Measurements from ENCODE around the gene SUGCT.

SUGCT gene

DNA sequence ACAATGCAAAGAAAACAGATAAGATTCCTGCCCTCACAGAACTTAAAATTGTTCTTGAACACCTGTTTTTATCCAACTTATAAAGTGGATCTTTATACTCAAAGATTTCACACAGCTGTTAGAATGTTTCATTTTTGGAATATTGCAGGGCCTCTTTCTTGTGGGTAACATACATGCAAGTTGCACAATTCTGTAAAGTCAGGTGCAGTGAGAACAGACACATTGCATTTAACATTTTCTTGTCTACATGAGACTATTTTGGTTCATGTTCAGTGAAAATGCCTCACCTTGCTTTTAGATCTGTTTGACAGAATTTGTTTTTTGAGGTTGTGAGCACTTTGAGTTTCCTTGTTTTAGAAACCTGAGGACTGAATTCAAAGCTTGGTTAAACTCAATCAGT, 707.8 kb downstream of the SUGCT start:
- Histone ChIP-seq H3K36me3 (replicated peaks; ENCODE audit: low read depth, low read length) (no peaks in the 10 kb centered on the region), H3K27me3 (ENCODE audit: low read depth, low read length) (no peaks in the 10 kb centered on the region), H3K4me2 (ENCODE audit: low read length) (no peak overlapping the region), H3K27ac (ENCODE audit: low read length) (no peak overlapping the region), H3K9ac (ENCODE audit: low read length) (no peak overlapping the region), H4K20me1 (ENCODE audit: insufficient read depth, low read length) (no peaks in the 10 kb centered on the region), H3K4me1 (ENCODE audit: low read length) (no peaks in the 10 kb centered on the region), H3K79me2 (ENCODE audit: low read length) (no peaks in the 10 kb centered on the region), H3K9me3 (ENCODE audit: insufficient read depth, low read length) (no peaks in the 10 kb centered on the region), H3K4me3 (ENCODE audit: low read length) (no peak overlapping the region), H2AFZ (ENCODE audit: low read depth, low read length) (no peak overlapping the region)
- TF ChIP-seq, protein P1, sequence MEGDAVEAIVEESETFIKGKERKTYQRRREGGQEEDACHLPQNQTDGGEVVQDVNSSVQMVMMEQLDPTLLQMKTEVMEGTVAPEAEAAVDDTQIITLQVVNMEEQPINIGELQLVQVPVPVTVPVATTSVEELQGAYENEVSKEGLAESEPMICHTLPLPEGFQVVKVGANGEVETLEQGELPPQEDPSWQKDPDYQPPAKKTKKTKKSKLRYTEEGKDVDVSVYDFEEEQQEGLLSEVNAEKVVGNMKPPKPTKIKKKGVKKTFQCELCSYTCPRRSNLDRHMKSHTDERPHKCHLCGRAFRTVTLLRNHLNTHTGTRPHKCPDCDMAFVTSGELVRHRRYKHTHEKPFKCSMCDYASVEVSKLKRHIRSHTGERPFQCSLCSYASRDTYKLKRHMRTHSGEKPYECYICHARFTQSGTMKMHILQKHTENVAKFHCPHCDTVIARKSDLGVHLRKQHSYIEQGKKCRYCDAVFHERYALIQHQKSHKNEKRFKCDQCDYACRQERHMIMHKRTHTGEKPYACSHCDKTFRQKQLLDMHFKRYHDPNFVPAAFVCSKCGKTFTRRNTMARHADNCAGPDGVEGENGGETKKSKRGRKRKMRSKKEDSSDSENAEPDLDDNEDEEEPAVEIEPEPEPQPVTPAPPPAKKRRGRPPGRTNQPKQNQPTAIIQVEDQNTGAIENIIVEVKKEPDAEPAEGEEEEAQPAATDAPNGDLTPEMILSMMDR (IDR thresholded peaks at IDR 0.05; ENCODE audit: low read depth, low read length) = no peak
- no peak for TF ChIP-seq EZH2phosphoT487 (IDR thresholded peaks at IDR 0.05; ENCODE audit: low read depth)

DNA sequence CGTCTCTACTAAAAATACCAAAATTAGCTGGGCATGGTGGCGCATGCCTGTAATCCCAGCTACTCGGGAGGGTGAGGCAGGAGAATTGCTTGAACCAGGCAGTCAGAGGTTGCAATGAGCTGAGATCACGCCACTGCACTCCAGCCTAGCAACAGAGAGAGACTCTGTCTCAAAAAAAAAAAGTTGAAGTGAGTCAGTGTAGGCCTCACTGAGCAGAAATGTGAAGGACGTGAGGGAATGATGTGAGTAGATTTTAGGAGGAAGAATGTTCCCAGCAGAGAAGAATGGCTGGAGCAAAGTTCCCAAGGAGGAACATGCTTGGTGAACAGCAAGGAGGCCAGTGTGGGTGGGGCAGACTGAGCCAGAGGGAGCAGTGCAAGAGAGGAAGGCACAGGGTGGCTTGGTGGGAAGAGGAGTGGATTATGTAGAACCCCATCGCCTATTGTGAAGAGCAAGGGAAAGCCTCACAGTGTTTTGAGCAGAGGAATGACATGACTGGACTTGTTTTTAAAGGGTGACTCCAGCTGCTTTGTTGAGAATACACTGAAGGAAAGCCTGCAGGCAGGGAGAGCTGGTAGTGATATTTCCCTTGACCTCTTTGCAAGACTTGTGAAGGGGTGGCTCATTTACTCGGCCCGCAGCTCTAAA, 708.7 kb downstream of the SUGCT start:
- Histone ChIP-seq H3K36me3 (replicated peaks; ENCODE audit: low read depth, low read length) (no peaks in the 10 kb centered on the region), H3K27me3 (ENCODE audit: low read depth, low read length) (no peaks in the 10 kb centered on the region)

GRCh38 chr7:40845943-40846342, 711.1 kb downstream of the SUGCT start:
- Histone ChIP-seq H3K4me1 (ENCODE audit: low read length) (no peaks in the 10 kb centered on the region), H3K27ac (ENCODE audit: low read length) (no peak overlapping the region), H2AFZ (ENCODE audit: low read depth, low read length) (no peak overlapping the region), H3K4me3 (ENCODE audit: low read length) (no peak overlapping the region), H3K9me3 (ENCODE audit: insufficient read depth, low read length) (no peaks in the 10 kb centered on the region), H3K79me2 (ENCODE audit: low read length) (no peaks in the 10 kb centered on the region), H3K4me2 (ENCODE audit: low read length) (no peak overlapping the region), H3K36me3 (replicated peaks; ENCODE audit: low read depth, low read length) (no peaks in the 10 kb centered on the region), H3K27me3 (ENCODE audit: low read depth, low read length) (no peaks in the 10 kb centered on the region), H4K20me1 (ENCODE audit: insufficient read depth, low read length) (no peaks in the 10 kb centered on the region), H3K9ac (ENCODE audit: low read length) (no peak overlapping the region)
- TF ChIP-seq, protein P1 (IDR thresholded peaks at IDR 0.05; ENCODE audit: low read depth, low read length) = no peak

More for the DNA sequence above, 708.7 kb downstream of the SUGCT start:
- no peak overlapping the region for H3K9ac ChIP-seq (ENCODE audit: low read length)
- H3K4me1 ChIP-seq (ENCODE audit: low read length) = no peaks in the 10 kb centered on the region
- H4K20me1 ChIP-seq (ENCODE audit: insufficient read depth, low read length) = no peaks in the 10 kb centered on the region
- no peak overlapping the region for H3K27ac ChIP-seq (ENCODE audit: low read length)
- no peak for TF ChIP-seq EZH2phosphoT487 (IDR thresholded peaks at IDR 0.05; ENCODE audit: low read depth)
- TF ChIP-seq, protein P1 (IDR thresholded peaks at IDR 0.05; ENCODE audit: low read depth, low read length) = no peak
- no peaks in the 10 kb centered on the region for H3K9me3 ChIP-seq (ENCODE audit: insufficient read depth, low read length)
- H3K4me2 ChIP-seq (ENCODE audit: low read length) = no peak overlapping the region
- H2AFZ ChIP-seq (ENCODE audit: low read depth, low read length) = no peak overlapping the region
- no peaks in the 10 kb centered on the region for H3K79me2 ChIP-seq (ENCODE audit: low read length)
- no peak overlapping the region for H3K4me3 ChIP-seq (ENCODE audit: low read length)

DNA sequence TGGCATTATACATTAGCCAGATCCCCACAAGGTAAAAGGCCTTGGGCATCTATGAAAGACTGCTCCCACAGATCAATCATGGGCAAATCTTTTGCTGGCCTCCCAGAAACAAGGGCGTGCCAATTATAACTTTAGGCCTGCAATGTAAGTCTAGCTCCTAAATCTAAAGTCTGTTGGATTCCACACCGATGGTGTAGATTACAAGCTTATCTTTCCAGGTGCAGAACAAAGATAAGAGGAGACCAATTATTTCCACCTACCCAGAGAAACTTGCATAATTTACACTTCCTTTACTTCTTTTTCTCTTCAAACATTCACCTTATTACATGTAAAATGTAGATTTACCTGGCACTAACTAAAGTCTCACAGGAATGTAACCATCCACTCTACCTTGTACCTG, 713.1 kb downstream of the SUGCT start:
- H3K79me2 ChIP-seq (ENCODE audit: low read length) = no peaks in the 10 kb centered on the region
- no peaks in the 10 kb centered on the region for H3K9me3 ChIP-seq (ENCODE audit: insufficient read depth, low read length)
- no peaks in the 10 kb centered on the region for H3K27me3 ChIP-seq (ENCODE audit: low read depth, low read length)
- no peaks in the 10 kb centered on the region for H3K36me3 ChIP-seq (replicated peaks; ENCODE audit: low read depth, low read length)
- no peak overlapping the region for H2AFZ ChIP-seq (ENCODE audit: low read depth, low read length)
- H3K4me1 ChIP-seq (ENCODE audit: low read length) = no peaks in the 10 kb centered on the region
- no peak overlapping the region for H3K4me2 ChIP-seq (ENCODE audit: low read length)
- H3K27ac ChIP-seq (ENCODE audit: low read length) = no peak overlapping the region
- TF ChIP-seq EZH2phosphoT487 (IDR thresholded peaks at IDR 0.05; ENCODE audit: low read depth) = no peak
- TF ChIP-seq, protein P1 (IDR thresholded peaks at IDR 0.05; ENCODE audit: low read depth, low read length) = no peak
- no peak overlapping the region for H3K9ac ChIP-seq (ENCODE audit: low read length)
- no peaks in the 10 kb centered on the region for H4K20me1 ChIP-seq (ENCODE audit: insufficient read depth, low read length)
- no peak overlapping the region for H3K4me3 ChIP-seq (ENCODE audit: low read length)
